Endothelial cell of umbilical vein (primary cell): ENCODE data around the gene BBX.

Source experiments
- EZH2 ChIP-seq: IDR thresholded peaks from 2 replicates; pipeline ENCODE4 v1.6.1; 2012; ENCODE audit warnings: borderline replicate concordance, low read depth, mild to moderate bottlenecking, moderate library complexity, low read length, inconsistent platforms; ENCODE audit not compliant: severe bottlenecking
- FOS ChIP-seq: IDR thresholded peaks from 2 replicates; pipeline ENCODE4 v1.6.1; 2011; ENCODE audit warnings: mild to moderate bottlenecking, low read length, moderate library complexity, borderline replicate concordance; ENCODE audit not compliant: insufficient read depth
- GATA2 ChIP-seq: IDR thresholded peaks from 2 replicates; pipeline ENCODE4 v1.7.0; 2011; ENCODE audit warnings: low read depth, mild to moderate bottlenecking, moderate library complexity, mixed read lengths, low read length; ENCODE audit not compliant: insufficient read length, insufficient read depth
- MYC ChIP-seq: IDR thresholded peaks from one replicate; pipeline ENCODE4 v1.6.1; 2011; ENCODE audit warnings: mild to moderate bottlenecking, low read depth, low read length
- POLR2A ChIP-seq: IDR thresholded peaks from 2 replicates; pipeline ENCODE4 v1.6.1; 2012; ENCODE audit warnings: low read depth, mild to moderate bottlenecking, control low read depth, low read length
- POLR2AphosphoS5 ChIP-seq: IDR thresholded peaks from 2 replicates; pipeline ENCODE4 v1.6.1; 2012; ENCODE audit warnings: low read depth, mild to moderate bottlenecking, control low read depth, low read length, moderate library complexity; ENCODE audit not compliant: insufficient read depth
- TF ChIP-seq, protein P1 (sequence below), 2 donors: IDR thresholded peaks; 1 replicate in 1 of 2; 2 replicates in 1 of 2; pipeline ENCODE4 v1.5.1; 2011; ENCODE audit warnings: low read length in 2 of 2, mild to moderate bottlenecking in 2 of 2, moderate library complexity in 2 of 2, control low read depth in 1 of 2, inconsistent platforms in 1 of 2, low read depth in 1 of 2; ENCODE audit not compliant: insufficient read depth in 1 of 2; ENCODE audit errors: extremely low read depth in 1 of 2
- TF ChIP-seq, protein P2 (sequence below): IDR thresholded peaks from 2 replicates; pipeline ENCODE4 v1.6.1; 2011; ENCODE audit not compliant: insufficient read depth, insufficient read length

DNA sequence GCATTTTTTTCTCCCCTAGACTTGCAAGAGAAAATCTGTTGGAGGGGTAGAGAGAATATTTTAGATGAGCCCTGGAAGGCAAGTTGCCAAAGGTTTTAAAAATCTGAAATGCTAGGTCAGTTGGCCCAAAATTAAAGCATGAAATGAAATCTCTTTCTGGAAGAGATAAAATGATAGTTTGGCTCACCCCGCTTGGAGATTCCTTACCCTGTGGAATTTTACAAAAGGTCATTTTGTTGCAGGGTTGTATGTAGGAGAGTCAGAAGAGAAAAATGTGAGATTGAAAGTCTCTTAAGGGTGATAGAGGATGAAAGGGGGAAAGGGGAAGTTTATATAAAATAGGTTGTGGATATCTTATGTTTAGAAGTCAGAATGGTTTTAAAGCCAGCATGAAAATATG, 290.3 kb downstream of the BBX start:
- no peak for TF ChIP-seq EZH2
- TF ChIP-seq, protein P1, sequence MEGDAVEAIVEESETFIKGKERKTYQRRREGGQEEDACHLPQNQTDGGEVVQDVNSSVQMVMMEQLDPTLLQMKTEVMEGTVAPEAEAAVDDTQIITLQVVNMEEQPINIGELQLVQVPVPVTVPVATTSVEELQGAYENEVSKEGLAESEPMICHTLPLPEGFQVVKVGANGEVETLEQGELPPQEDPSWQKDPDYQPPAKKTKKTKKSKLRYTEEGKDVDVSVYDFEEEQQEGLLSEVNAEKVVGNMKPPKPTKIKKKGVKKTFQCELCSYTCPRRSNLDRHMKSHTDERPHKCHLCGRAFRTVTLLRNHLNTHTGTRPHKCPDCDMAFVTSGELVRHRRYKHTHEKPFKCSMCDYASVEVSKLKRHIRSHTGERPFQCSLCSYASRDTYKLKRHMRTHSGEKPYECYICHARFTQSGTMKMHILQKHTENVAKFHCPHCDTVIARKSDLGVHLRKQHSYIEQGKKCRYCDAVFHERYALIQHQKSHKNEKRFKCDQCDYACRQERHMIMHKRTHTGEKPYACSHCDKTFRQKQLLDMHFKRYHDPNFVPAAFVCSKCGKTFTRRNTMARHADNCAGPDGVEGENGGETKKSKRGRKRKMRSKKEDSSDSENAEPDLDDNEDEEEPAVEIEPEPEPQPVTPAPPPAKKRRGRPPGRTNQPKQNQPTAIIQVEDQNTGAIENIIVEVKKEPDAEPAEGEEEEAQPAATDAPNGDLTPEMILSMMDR (IDR thresholded peaks at IDR 0.05; ENCODE audit: extremely low read depth in 1 of 2, insufficient read depth in 1 of 2, low read depth in 1 of 2, low read length in 2 of 2): no peak
- TF ChIP-seq, protein P2, sequence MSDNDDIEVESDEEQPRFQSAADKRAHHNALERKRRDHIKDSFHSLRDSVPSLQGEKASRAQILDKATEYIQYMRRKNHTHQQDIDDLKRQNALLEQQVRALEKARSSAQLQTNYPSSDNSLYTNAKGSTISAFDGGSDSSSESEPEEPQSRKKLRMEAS: no peak
- no peak for TF ChIP-seq GATA2
- no peak for TF ChIP-seq POLR2AphosphoS5
- TF ChIP-seq POLR2A: no peak
- no peak for TF ChIP-seq MYC
- TF ChIP-seq FOS: no peak
